ENCODE results near the gene TPBGL.

DNA sequence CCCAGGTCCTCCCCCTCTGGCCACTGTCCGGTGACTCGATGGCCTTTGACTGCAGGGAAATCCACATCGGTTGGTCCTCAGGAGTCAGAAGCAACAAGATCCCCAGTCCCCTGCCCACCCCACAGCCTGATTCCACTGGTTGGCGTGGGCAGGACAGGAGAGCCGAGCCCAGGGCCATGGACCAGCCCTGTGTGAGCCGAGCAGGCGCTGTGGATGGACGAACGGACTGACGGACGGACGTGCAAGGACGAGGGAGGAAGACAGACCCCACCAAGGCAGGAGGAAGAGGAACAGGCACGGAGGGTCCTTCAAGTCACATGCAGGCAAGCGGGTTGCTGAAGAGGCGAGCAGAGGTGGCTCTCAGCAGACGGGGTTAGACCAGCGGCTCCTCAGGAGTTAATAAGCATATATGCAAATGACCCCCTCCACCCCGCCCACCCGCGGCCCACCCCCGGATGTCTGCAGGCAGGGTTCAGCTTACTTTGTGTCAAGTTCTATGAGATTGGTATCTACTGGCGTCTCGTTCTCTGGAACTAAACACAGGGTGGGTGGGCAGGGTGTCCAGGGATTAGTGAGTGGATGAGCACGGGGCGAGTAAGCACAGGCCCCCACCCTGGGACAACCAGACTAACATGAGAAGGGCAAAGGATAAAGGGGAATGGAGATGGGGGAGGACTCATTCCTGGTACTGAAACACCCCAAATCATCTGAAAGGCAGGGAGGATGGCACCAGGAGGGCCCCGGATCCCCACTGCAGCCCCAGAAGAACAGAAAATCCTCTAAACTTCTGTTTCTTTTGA is 26.8 kb downstream of the TPBGL start:
- TF ChIP-seq ELF4 (IDR thresholded peaks at IDR 0.05) (no peak), SUZ12 (IDR thresholded peaks at IDR 0.05) (no peak), HDGF (IDR thresholded peaks at IDR 0.05; ENCODE audit: borderline replicate concordance) (no peak), SP1 (IDR thresholded peaks at IDR 0.05) (no peak)
- TF ChIP-seq, protein P1, sequence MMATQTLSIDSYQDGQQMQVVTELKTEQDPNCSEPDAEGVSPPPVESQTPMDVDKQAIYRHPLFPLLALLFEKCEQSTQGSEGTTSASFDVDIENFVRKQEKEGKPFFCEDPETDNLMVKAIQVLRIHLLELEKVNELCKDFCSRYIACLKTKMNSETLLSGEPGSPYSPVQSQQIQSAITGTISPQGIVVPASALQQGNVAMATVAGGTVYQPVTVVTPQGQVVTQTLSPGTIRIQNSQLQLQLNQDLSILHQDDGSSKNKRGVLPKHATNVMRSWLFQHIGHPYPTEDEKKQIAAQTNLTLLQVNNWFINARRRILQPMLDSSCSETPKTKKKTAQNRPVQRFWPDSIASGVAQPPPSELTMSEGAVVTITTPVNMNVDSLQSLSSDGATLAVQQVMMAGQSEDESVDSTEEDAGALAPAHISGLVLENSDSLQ (IDR thresholded peaks at IDR 0.05): no peak

All from HEK293T (cell line).